HEK293 (cell line): ENCODE measurements around the gene BLOC1S1.

Experiments
- HOXA7 ChIP-seq: sonication (generic); formaldehyde crosslinking; IDR thresholded peaks from 2 replicates; pipeline ENCODE4 v1.8.1; 2022; ENCODE audit warnings: missing genetic modification reagents, borderline replicate concordance
- HOXD13 ChIP-seq: sonication (generic); formaldehyde crosslinking; IDR thresholded peaks from 2 replicates; pipeline ENCODE4 v1.8.0; 2022; ENCODE audit warnings: missing genetic modification reagents, borderline replicate concordance
- IKZF3 ChIP-seq: fragments of 450-650 bp; IDR thresholded peaks from 2 replicates; pipeline ENCODE4 v1.5.0; 2018; ENCODE audit warnings: missing biosample characterization, mild to moderate bottlenecking, missing genetic modification characterization, moderate library complexity
- MEIS1 ChIP-seq: sonication (generic); formaldehyde crosslinking; IDR thresholded peaks from 2 replicates; pipeline ENCODE4 v1.8.1; 2022; ENCODE audit warnings: missing genetic modification reagents, mild to moderate bottlenecking, borderline replicate concordance
- MYNN ChIP-seq: fragments of 450-650 bp; formaldehyde crosslinking; IDR thresholded peaks from 2 replicates; pipeline ENCODE4 v1.5.1; 2016; ENCODE audit warnings: missing biosample characterization, missing genetic modification characterization, borderline replicate concordance
- MZF1 ChIP-seq: fragments of 450-650 bp; formaldehyde crosslinking; IDR thresholded peaks from 2 replicates; pipeline ENCODE4 v1.5.1; 2017; ENCODE audit warnings: missing biosample characterization, missing genetic modification characterization, borderline replicate concordance
- OSR2 ChIP-seq: fragments of 450-650 bp; formaldehyde crosslinking; IDR thresholded peaks from 2 replicates; pipeline ENCODE4 v1.5.1; 2016; ENCODE audit warnings: missing biosample characterization, missing genetic modification characterization
- RBAK ChIP-seq: fragments of 450-650 bp; formaldehyde crosslinking; IDR thresholded peaks from 2 replicates; pipeline ENCODE4 v1.5.1; 2016; ENCODE audit warnings: missing biosample characterization, missing genetic modification characterization
- REPIN1 ChIP-seq: fragments of 450-650 bp; formaldehyde crosslinking; IDR thresholded peaks from 2 replicates; pipeline ENCODE4 v1.5.1; 2017; ENCODE audit warnings: missing biosample characterization, missing genetic modification characterization, low read depth
- SCRT2 ChIP-seq: fragments of 450-650 bp; formaldehyde crosslinking; IDR thresholded peaks from 2 replicates; pipeline ENCODE4 v1.5.1; 2016; ENCODE audit warnings: missing biosample characterization, missing genetic modification characterization
- TRIM28 ChIP-seq: IDR thresholded peaks from 2 replicates; pipeline ENCODE4 v1.6.1; 2011; ENCODE audit warnings: low read length, control low read depth, borderline replicate concordance
- ZFP69B ChIP-seq: fragments of 450-650 bp; formaldehyde crosslinking; IDR thresholded peaks from 2 replicates; pipeline ENCODE4 v1.5.1; 2016; ENCODE audit warnings: missing biosample characterization, missing genetic modification characterization
- ZNF10 ChIP-seq: fragments of 450-650 bp; formaldehyde crosslinking; IDR thresholded peaks from 2 replicates; pipeline ENCODE4 v1.5.1; 2017; ENCODE audit warnings: missing biosample characterization, missing genetic modification characterization
- ZNF121 ChIP-seq: fragments of 450-650 bp; formaldehyde crosslinking; IDR thresholded peaks from 2 replicates; pipeline ENCODE4 v1.5.1; 2016; ENCODE audit warnings: missing biosample characterization, missing genetic modification characterization
- ZNF175 ChIP-seq: fragments of 450-650 bp; formaldehyde crosslinking; IDR thresholded peaks from 2 replicates; pipeline ENCODE4 v1.5.1; 2016; ENCODE audit warnings: missing biosample characterization, missing genetic modification characterization
- ZNF266 ChIP-seq: fragments of 450-650 bp; formaldehyde crosslinking; IDR thresholded peaks from 2 replicates; pipeline ENCODE4 v1.5.1; 2016; ENCODE audit warnings: missing biosample characterization, missing genetic modification characterization, low read depth
- ZNF274 ChIP-seq, 2 experiments: fragments of 200-500 bp in 1 of 2; fragments of 450-650 bp in 1 of 2; sonication (Bioruptor generic) in 1 of 2; formaldehyde crosslinking in 1 of 2; IDR thresholded peaks; 2 replicates each; pipeline versions ENCODE4 v1.5.1 to v1.6.1; 2014 to 2016; ENCODE audit warnings: borderline replicate concordance in 1 of 2, inconsistent platforms in 1 of 2, low read length in 1 of 2, missing biosample characterization in 1 of 2, missing genetic modification characterization in 1 of 2
- ZNF292 ChIP-seq: fragments of 450-650 bp; formaldehyde crosslinking; IDR thresholded peaks from 2 replicates; pipeline ENCODE4 v1.5.1; 2016; ENCODE audit warnings: low read depth, missing biosample characterization, missing genetic modification characterization, borderline replicate concordance
- ZNF341 ChIP-seq: fragments of 450-650 bp; formaldehyde crosslinking; IDR thresholded peaks from 2 replicates; pipeline ENCODE4; 2016; ENCODE audit warnings: low read depth, missing biosample characterization, missing genetic modification characterization
- ZNF354C ChIP-seq: fragments of 450-650 bp; formaldehyde crosslinking; IDR thresholded peaks from 2 replicates; pipeline ENCODE4 v1.5.1; 2016; ENCODE audit warnings: missing biosample characterization, missing genetic modification characterization, low read depth, borderline replicate concordance
- ZNF366 ChIP-seq: fragments of 450-650 bp; formaldehyde crosslinking; conservative IDR thresholded peaks from 2 replicates; pipeline ENCODE4 v1.5.1; 2016; ENCODE audit warnings: missing biosample characterization, missing genetic modification characterization
- ZNF37A ChIP-seq: fragments of 450-650 bp; IDR thresholded peaks from 2 replicates; pipeline ENCODE4 v1.5.1; 2018; ENCODE audit warnings: missing biosample characterization, missing genetic modification characterization
- ZNF394 ChIP-seq: fragments of 450-650 bp; formaldehyde crosslinking; IDR thresholded peaks from 2 replicates; pipeline ENCODE4 v1.5.1; 2016; ENCODE audit warnings: missing biosample characterization, missing genetic modification characterization, mild to moderate bottlenecking, moderate library complexity, borderline replicate concordance
- ZNF521 ChIP-seq: fragments of 450-650 bp; formaldehyde crosslinking; IDR thresholded peaks from 2 replicates; pipeline ENCODE4 v1.5.1; 2017; ENCODE audit warnings: missing biosample characterization, mild to moderate bottlenecking, missing genetic modification characterization
- ZNF548 ChIP-seq: fragments of 450-650 bp; formaldehyde crosslinking; IDR thresholded peaks from 2 replicates; pipeline ENCODE4 v1.5.1; 2016; ENCODE audit warnings: missing biosample characterization, missing genetic modification characterization
- ZNF791 ChIP-seq: fragments of 450-650 bp; formaldehyde crosslinking; IDR thresholded peaks from 2 replicates; pipeline ENCODE4 v1.5.1; 2016; ENCODE audit warnings: missing biosample characterization, missing genetic modification characterization
- ZNF843 ChIP-seq: fragments of 450-650 bp; formaldehyde crosslinking; IDR thresholded peaks from 2 replicates; pipeline ENCODE4 v1.5.1; 2016; ENCODE audit warnings: missing biosample characterization, missing genetic modification characterization
- ZXDB ChIP-seq: fragments of 450-650 bp; formaldehyde crosslinking; IDR thresholded peaks from 2 replicates; pipeline ENCODE4 v1.5.1; 2016; ENCODE audit warnings: missing biosample characterization, missing genetic modification characterization
- TF ChIP-seq, protein P1 (sequence below): fragments of 450-650 bp; formaldehyde crosslinking; conservative IDR thresholded peaks from 2 replicates; pipeline ENCODE4 v1.5.1; 2016; ENCODE audit warnings: low read depth, missing biosample characterization, missing genetic modification characterization
- TF ChIP-seq, protein P2 (sequence below): fragments of 450-650 bp; formaldehyde crosslinking; IDR thresholded peaks from 2 replicates; pipeline ENCODE4 v1.5.1; 2016; ENCODE audit warnings: missing biosample characterization, missing genetic modification characterization
- TF ChIP-seq, protein P3 (sequence below): fragments of 450-650 bp; formaldehyde crosslinking; IDR thresholded peaks from 2 replicates; pipeline ENCODE4 v1.5.1; 2016; ENCODE audit warnings: missing biosample characterization, missing genetic modification characterization

BLOC1S1 gene

DNA sequence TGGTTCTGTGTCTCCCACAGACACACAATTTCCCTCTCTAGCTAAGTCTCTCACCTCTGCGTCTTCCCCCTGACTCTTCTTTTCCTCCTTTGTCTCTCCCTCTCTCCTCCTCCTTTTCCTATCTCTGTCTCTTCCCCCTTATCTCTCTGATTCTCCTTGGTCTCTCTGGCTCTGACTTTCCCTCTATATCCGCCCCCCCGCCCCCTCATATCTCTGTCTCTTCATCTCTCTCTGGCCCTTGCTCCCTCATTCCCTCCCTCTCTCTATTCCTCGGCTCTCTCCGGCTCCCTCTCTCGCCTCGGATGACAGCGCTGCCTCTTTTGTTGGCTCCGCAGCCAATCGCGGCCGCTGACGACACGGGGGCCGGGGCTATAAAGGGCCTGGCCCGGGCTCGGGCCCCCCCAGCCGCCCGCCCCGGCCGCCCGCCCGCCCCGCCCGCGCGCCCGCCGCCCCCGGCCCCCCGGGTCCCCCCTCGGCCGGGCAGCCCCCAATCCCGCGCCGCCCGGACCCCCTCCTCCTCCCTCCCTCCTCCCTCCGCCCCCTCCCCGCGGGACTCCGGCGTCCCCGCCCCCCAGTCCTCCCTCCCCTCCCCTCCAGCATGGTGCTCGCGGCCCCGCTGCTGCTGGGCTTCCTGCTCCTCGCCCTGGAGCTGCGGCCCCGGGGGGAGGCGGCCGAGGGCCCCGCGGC, 27.0 kb downstream of the BLOC1S1 start, which contains the start of gene GDF11 (continued):
- peak; percentile 69 for TF ChIP-seq ZFP69B
- no peak for TF ChIP-seq ZNF791 (tag by site-specific recombination)
- TF ChIP-seq TRIM28 = no peak
- no peak for TF ChIP-seq ZNF175 (tag by site-specific recombination)
- no peak for TF ChIP-seq ZNF121 (tag by site-specific recombination)
- no peak for TF ChIP-seq HOXA7 (CRISPR knock-in tag)
- no peak for TF ChIP-seq HOXD13 (CRISPR knock-in tag)
- no peak for TF ChIP-seq MYNN (tag by site-specific recombination)
- TF ChIP-seq ZNF266 (tag by site-specific recombination) = no peak
- TF ChIP-seq ZNF354C = no peak
- peak; percentile 63; the same call in 1 of the 2 replicates for TF ChIP-seq IKZF3 (tag by site-specific recombination)
- no peak for TF ChIP-seq ZNF274 (IDR thresholded peaks at IDR 0.05; ENCODE audit: low read length)
- TF ChIP-seq ZNF274 (tag by site-specific recombination; IDR thresholded peaks at IDR 0.05; ENCODE audit: borderline replicate concordance) = no peak
- TF ChIP-seq MZF1 = no peak
- TF ChIP-seq OSR2 = no peak
- no peak for TF ChIP-seq ZNF548 (tag by site-specific recombination)
- peak; percentile 63 for TF ChIP-seq ZXDB (tag by site-specific recombination)
- peak; percentile 55; the same call in 1 of the 2 replicates for TF ChIP-seq ZNF843 (tag by site-specific recombination)
- no peak for TF ChIP-seq ZNF292 (tag by site-specific recombination)
- no peak; the same call in 1 of the 2 replicates for TF ChIP-seq ZNF341 (tag by site-specific recombination)
- TF ChIP-seq ZNF394 (tag by site-specific recombination) = no peak
- TF ChIP-seq ZNF37A (tag by site-specific recombination) = no peak
- TF ChIP-seq ZNF10 (tag by site-specific recombination) = no peak
- TF ChIP-seq MEIS1 = no peak
- TF ChIP-seq ZNF366 (tag by site-specific recombination) = peak; percentile 99
- TF ChIP-seq ZNF521 (tag by site-specific recombination) = no peak
- no peak for TF ChIP-seq SCRT2 (tag by site-specific recombination)
- TF ChIP-seq, protein P1, sequence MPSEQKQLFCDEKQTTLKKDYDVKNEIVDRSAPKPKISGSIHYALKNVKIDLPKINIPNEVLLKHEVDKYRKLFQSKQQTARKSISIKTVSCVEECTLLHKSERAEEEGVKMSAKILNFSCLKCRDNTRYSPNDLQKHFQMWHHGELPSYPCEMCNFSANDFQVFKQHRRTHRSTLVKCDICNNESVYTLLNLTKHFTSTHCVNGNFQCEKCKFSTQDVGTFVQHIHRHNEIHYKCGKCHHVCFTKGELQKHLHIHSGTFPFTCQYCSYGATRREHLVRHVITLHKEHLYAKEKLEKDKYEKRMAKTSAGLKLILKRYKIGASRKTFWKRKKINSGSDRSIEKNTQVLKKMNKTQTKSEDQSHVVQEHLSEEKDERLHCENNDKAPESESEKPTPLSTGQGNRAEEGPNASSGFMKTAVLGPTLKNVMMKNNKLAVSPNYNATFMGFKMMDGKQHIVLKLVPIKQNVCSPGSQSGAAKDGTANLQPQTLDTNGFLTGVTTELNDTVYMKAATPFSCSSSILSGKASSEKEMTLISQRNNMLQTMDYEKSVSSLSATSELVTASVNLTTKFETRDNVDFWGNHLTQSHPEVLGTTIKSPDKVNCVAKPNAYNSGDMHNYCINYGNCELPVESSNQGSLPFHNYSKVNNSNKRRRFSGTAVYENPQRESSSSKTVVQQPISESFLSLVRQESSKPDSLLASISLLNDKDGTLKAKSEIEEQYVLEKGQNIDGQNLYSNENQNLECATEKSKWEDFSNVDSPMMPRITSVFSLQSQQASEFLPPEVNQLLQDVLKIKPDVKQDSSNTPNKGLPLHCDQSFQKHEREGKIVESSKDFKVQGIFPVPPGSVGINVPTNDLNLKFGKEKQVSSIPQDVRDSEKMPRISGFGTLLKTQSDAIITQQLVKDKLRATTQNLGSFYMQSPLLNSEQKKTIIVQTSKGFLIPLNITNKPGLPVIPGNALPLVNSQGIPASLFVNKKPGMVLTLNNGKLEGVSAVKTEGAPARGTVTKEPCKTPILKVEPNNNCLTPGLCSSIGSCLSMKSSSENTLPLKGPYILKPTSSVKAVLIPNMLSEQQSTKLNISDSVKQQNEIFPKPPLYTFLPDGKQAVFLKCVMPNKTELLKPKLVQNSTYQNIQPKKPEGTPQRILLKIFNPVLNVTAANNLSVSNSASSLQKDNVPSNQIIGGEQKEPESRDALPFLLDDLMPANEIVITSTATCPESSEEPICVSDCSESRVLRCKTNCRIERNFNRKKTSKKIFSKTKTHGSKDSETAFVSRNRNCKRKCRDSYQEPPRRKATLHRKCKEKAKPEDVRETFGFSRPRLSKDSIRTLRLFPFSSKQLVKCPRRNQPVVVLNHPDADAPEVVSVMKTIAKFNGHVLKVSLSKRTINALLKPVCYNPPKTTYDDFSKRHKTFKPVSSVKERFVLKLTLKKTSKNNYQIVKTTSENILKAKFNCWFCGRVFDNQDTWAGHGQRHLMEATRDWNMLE (tag by site-specific recombination) = no peak
- TF ChIP-seq, protein P2, sequence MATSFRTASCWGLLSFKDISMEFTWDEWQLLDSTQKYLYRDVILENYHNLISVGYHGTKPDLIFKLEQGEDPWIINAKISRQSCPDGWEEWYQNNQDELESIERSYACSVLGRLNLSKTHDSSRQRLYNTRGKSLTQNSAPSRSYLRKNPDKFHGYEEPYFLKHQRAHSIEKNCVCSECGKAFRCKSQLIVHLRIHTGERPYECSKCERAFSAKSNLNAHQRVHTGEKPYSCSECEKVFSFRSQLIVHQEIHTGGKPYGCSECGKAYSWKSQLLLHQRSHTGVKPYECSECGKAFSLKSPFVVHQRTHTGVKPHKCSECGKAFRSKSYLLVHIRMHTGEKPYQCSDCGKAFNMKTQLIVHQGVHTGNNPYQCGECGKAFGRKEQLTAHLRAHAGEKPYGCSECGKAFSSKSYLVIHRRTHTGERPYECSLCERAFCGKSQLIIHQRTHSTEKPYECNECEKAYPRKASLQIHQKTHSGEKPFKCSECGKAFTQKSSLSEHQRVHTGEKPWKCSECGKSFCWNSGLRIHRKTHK (tag by site-specific recombination) = no peak
- TF ChIP-seq REPIN1 (tag by site-specific recombination) = no peak
- TF ChIP-seq, protein P3, sequence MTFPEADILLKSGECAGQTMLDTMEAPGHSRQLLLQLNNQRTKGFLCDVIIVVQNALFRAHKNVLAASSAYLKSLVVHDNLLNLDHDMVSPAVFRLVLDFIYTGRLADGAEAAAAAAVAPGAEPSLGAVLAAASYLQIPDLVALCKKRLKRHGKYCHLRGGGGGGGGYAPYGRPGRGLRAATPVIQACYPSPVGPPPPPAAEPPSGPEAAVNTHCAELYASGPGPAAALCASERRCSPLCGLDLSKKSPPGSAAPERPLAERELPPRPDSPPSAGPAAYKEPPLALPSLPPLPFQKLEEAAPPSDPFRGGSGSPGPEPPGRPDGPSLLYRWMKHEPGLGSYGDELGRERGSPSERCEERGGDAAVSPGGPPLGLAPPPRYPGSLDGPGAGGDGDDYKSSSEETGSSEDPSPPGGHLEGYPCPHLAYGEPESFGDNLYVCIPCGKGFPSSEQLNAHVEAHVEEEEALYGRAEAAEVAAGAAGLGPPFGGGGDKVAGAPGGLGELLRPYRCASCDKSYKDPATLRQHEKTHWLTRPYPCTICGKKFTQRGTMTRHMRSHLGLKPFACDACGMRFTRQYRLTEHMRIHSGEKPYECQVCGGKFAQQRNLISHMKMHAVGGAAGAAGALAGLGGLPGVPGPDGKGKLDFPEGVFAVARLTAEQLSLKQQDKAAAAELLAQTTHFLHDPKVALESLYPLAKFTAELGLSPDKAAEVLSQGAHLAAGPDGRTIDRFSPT (tag by site-specific recombination) = no peak
- TF ChIP-seq RBAK (tag by site-specific recombination) = no peak
